K562 (cell line): ENCODE results near the gene TAF15. TPM values are rescaled to one million over a fixed set of nuclear protein-coding genes. Genes with fewer than 3 reads are reported as not detected.

Experiments used
- BCOR ChIP-seq: fragments of 450-650 bp; IDR thresholded peaks from 2 replicates; pipeline ENCODE4 v1.6.1; 2016
- BDP1 ChIP-seq: IDR thresholded peaks from 3 replicates; pipeline ENCODE4 v1.6.1; 2011; ENCODE audit not compliant: insufficient read length, insufficient read depth
- CHD1 ChIP-seq: fragments of 200-600 bp; sonication (generic); IDR thresholded peaks from one replicate; pipeline ENCODE4 v1.6.1; 2012; ENCODE audit warnings: mild to moderate bottlenecking, moderate library complexity, low read length, inconsistent platforms
- GATA2 ChIP-seq: sonication (generic); formaldehyde crosslinking; IDR thresholded peaks from 2 replicates; pipeline ENCODE4 v1.4.0; 2020; ENCODE audit warnings: mild to moderate bottlenecking, missing genetic modification reagents
- HIVEP1 ChIP-seq: fragments of 250-450 bp; sonication (Bioruptor Pico); IDR thresholded peaks from 2 replicates; pipeline ENCODE4 v1.4.0; 2020; ENCODE audit warnings: mild to moderate bottlenecking
- NFATC3 ChIP-seq: fragments of 450-650 bp; IDR thresholded peaks from 2 replicates; pipeline ENCODE4 v1.6.1; 2017; ENCODE audit warnings: mild to moderate bottlenecking
- PHF8 ChIP-seq: fragments of 200-600 bp; sonication (generic); IDR thresholded peaks from 2 replicates; pipeline ENCODE4 v1.6.1; 2012; ENCODE audit warnings: mixed run types, mild to moderate bottlenecking, inconsistent platforms, low read length, moderate library complexity, borderline replicate concordance
- RBM22 ChIP-seq: fragments of 200-400 bp; formaldehyde crosslinking; IDR thresholded peaks from 2 replicates; pipeline ENCODE4 v1.6.1; 2018; ENCODE audit warnings: low read length, low read depth; ENCODE audit not compliant: poor library complexity, severe bottlenecking
- RBM25 ChIP-seq: fragments of 200-400 bp; formaldehyde crosslinking; IDR thresholded peaks from 2 replicates; pipeline ENCODE4 v1.6.1; 2018; ENCODE audit warnings: low read length, low read depth, moderate library complexity; ENCODE audit not compliant: severe bottlenecking
- TEAD4 ChIP-seq, 2 experiments: sonication (generic) in 1 of 2; formaldehyde crosslinking in 1 of 2; IDR thresholded peaks; 2 replicates each; pipeline versions ENCODE4 v1.6.1 to v1.8.0; 2012 to 2022; ENCODE audit warnings: borderline replicate concordance in 1 of 2, inconsistent platforms in 1 of 2, low read length in 1 of 2, mild to moderate bottlenecking in 1 of 2, missing genetic modification reagents in 1 of 2
- THAP12 ChIP-seq: fragments of 250-450 bp; sonication (Bioruptor Pico); IDR thresholded peaks from 2 replicates; pipeline ENCODE4 v1.9.0; 2021; ENCODE audit warnings: mild to moderate bottlenecking, inconsistent platforms
- U2AF1 ChIP-seq: fragments of 200-400 bp; formaldehyde crosslinking; optimal IDR thresholded peaks from 2 replicates; pipeline ENCODE3; 2017; ENCODE audit warnings: mild to moderate bottlenecking, low read depth, low read length, moderate library complexity
- ZNF699 ChIP-seq: fragments of 250-450 bp; sonication (Bioruptor Pico); IDR thresholded peaks from 2 replicates; pipeline ENCODE4 v1.8.0; 2021; ENCODE audit warnings: mild to moderate bottlenecking, moderate library complexity; ENCODE audit not compliant: insufficient replicate concordance
- polyA plus RNA-seq, 8 experiments: library from polyadenylated mRNA; depleted of rRNA in 4 of 8; stranded (reverse) in 5 of 8; unstranded in 3 of 8; fragments of >200 nt; fragmentation: Nextera tagmentation in 2 of 8; fragmentation: Illumina TruSeq in 1 of 8; extraction: Ambion mirVana in 2 of 8; extraction: Trizol in 1 of 8; gene quantifications; 2 replicates each; pipeline versions ENCODE4 v1.2.1 to v1.2.3, GENCODE V29; 2011 to 2014; ENCODE audit warnings: inconsistent platforms in 1 of 8, missing spikeins in 1 of 8
- total RNA-seq, 7 experiments: library from RNA; depleted of rRNA in 6 of 7; stranded (reverse); fragments of >200 nt in 6 of 7; fragmentation: Illumina TruSeq in 2 of 7; extraction: Trizol in 2 of 7; gene quantifications; 2 replicates each; pipeline versions ENCODE4 v1.2.1 to v1.2.3, GENCODE V29; 2011 to 2021; ENCODE audit warnings: low replicate concordance in 1 of 7
- TF ChIP-seq, protein P1 (sequence below): fragments of 450-650 bp; formaldehyde crosslinking; IDR thresholded peaks from 2 replicates; pipeline ENCODE4 v1.4.0; 2020; ENCODE audit warnings: mild to moderate bottlenecking, moderate library complexity
- TF ChIP-seq, protein P2 (sequence below): sonication (generic); formaldehyde crosslinking; IDR thresholded peaks from 2 replicates; pipeline ENCODE4 v1.8.0; 2022; ENCODE audit warnings: mild to moderate bottlenecking, missing genetic modification reagents

Gene TAF15
- total and polyA plus RNA-seq, 9 of the 15 experiments (the other 6 are each of a cell fraction or from before 2014, with no cell fraction given), result 4.1 to 272 (median 56.8) TPM

DNA sequence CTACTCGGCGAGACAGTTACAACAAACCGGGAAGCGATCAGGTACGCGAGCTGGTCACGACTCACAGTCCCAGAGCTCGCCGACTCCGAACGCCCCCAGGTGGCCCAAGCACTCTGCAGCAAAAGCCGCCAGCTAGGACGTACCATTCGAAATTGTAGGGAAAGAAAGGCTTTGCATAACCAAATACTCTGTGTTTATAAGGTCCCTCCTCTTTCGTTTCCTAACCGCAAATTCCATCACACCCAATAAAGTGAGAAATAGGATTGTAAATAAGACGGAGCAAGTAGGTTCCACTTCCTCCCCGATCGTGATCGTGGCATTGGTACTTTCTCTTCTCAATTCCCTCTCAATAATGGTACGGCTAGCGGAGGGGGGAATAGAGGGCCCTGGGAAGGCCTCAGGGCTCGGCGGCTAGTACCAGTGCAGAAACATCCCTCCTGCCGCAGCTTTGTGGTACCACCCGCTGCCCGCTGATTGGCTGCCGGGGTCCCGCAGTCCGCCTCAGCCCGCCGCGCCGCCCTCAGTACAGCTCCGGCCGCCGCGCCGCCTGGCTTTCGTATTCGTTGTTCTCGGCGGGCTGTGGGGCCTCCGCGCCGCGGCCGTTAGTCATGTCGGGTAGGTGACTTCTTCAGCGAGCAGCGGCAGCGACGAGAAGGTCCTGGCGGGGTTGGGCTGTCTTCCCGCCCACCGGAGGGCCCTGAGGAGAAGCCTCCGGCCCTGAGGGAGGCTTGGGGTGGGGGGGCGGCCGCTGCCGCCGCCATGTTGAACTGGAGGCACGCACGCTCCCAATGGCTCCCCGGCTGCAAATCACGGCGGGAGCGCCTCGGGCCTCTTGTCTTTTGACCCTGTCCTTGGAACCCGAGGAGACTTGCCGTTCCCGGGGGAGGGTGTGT is at the start of gene TAF15 (continued):
- peak; percentile 62; the same call in 1 of the 2 replicates for TF ChIP-seq THAP12
- TF ChIP-seq GATA2, result no peak
- TF ChIP-seq, protein P1, sequence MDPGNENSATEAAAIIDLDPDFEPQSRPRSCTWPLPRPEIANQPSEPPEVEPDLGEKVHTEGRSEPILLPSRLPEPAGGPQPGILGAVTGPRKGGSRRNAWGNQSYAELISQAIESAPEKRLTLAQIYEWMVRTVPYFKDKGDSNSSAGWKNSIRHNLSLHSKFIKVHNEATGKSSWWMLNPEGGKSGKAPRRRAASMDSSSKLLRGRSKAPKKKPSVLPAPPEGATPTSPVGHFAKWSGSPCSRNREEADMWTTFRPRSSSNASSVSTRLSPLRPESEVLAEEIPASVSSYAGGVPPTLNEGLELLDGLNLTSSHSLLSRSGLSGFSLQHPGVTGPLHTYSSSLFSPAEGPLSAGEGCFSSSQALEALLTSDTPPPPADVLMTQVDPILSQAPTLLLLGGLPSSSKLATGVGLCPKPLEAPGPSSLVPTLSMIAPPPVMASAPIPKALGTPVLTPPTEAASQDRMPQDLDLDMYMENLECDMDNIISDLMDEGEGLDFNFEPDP (CRISPR knock-in tag), result no peak
- TF ChIP-seq ZNF699 (CRISPR knock-in tag), result no peak
- TF ChIP-seq TEAD4 (IDR thresholded peaks at IDR 0.05; ENCODE audit: low read length), result no peak
- no peak for TF ChIP-seq TEAD4 (CRISPR knock-in tag; IDR thresholded peaks at IDR 0.05; ENCODE audit: borderline replicate concordance)
- peak; percentile 6; the same call in 1 of the 2 replicates for TF ChIP-seq BCOR
- peak; percentile 60; the same call in 1 of the 2 replicates for TF ChIP-seq NFATC3
- 0 out of 2 replicates have a peak, but pooled peaks have one; percentile 29 for TF ChIP-seq HIVEP1
- peak; percentile 86 for TF ChIP-seq U2AF1
- TF ChIP-seq BDP1, result no peak
- TF ChIP-seq RBM22, result peak; percentile 71
- TF ChIP-seq CHD1, result no peak
- peak; percentile 92 for TF ChIP-seq PHF8
- peak; percentile 74 for TF ChIP-seq RBM25
- TF ChIP-seq, protein P2, sequence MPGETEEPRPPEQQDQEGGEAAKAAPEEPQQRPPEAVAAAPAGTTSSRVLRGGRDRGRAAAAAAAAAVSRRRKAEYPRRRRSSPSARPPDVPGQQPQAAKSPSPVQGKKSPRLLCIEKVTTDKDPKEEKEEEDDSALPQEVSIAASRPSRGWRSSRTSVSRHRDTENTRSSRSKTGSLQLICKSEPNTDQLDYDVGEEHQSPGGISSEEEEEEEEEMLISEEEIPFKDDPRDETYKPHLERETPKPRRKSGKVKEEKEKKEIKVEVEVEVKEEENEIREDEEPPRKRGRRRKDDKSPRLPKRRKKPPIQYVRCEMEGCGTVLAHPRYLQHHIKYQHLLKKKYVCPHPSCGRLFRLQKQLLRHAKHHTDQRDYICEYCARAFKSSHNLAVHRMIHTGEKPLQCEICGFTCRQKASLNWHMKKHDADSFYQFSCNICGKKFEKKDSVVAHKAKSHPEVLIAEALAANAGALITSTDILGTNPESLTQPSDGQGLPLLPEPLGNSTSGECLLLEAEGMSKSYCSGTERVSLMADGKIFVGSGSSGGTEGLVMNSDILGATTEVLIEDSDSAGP, result no peak
